ENCODE data around the gene SCYGR2. TPM values are rescaled to one million over a fixed set of nuclear protein-coding genes. Genes with fewer than 3 reads are reported as not detected.

The SCYGR2 gene
- total RNA-seq, 2 experiments from 2014 or later = not detected

Other genes starting within 250 kb of the SCYGR2 start
- not detected for gene TM4SF20, start 219.6 kb upstream of the SCYGR2 start, total RNA-seq
- not detected for gene SCYGR1, start 210.9 kb upstream of the SCYGR2 start, total RNA-seq
- 100 to 1,000 TPM; 142 to 148 TPM for gene AGFG1, start 126.7 kb upstream of the SCYGR2 start, total RNA-seq
- not detected for gene SCYGR3, start 15.9 kb downstream of the SCYGR2 start, total RNA-seq
- gene SCYGR4, start 18.6 kb downstream of the SCYGR2 start, total RNA-seq = not detected
- gene SCYGR5, start 67.9 kb downstream of the SCYGR2 start, total RNA-seq = not detected
- not detected for gene SLC19A3, start 119.1 kb downstream of the SCYGR2 start, total RNA-seq
- gene SCYGR6, start 125.9 kb downstream of the SCYGR2 start, total RNA-seq = not detected
- not detected for gene SCYGR7, start 129.4 kb downstream of the SCYGR2 start, total RNA-seq
- gene SCYGR8, start 147.0 kb downstream of the SCYGR2 start, total RNA-seq = not detected
- 1 to 10 TPM; 5.7 to 6.0 TPM for gene CCL20, start 214.9 kb downstream of the SCYGR2 start, total RNA-seq